ENCODE data around the gene C3. TPM values are rescaled to one million over a fixed set of nuclear protein-coding genes. Genes with fewer than 3 reads are reported as not detected.
"Not testable (repeated sequence)": the region's sequence is repeated elsewhere in the genome, so short reads cannot be mapped to it uniquely, and the experiment has no call there.

Gene C3
- total RNA-seq, 4 donors from 2014 or later = 126 to 631 (median 350) TPM

DNA sequence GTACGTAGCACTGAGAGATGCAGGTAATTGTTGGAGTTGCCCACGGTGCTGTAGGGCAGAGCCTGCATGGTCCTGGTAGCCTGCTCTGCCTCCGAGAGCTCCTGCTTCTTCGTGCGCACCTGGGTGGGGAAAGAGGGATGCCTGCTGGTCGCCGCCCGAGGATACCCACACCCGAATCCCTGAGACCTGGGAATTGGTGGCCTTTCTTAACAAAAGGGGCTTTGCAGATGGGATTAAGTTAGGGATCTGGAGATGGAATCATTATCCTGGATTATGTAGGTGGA lies 9.4 kb downstream of the C3 start:
- no peak for TF ChIP-seq CTCF (IDR thresholded peaks at IDR 0.05)
- no peak for TF ChIP-seq POLR2A (IDR thresholded peaks at IDR 0.05)
- no peak overlapping the region for H3K27ac ChIP-seq
- H3K4me3 ChIP-seq (replicated peaks in 1 of 3) = no peak overlapping the region
- H3K4me1 ChIP-seq = no peaks in the 10 kb centered on the region
- no peaks in the 10 kb centered on the region for H3K9me3 ChIP-seq
- intact Hi-C loops (cut with DNase I) = no loop called here
- DNase-seq = no peak
- no peaks in the 10 kb centered on the region for H3K27me3 ChIP-seq
- WGBS, 2 donors = 28 to 41% methylated on average over 8 to 9 of the region's 9 CpGs
- no peaks in the 10 kb centered on the region for H3K36me3 ChIP-seq

DNA sequence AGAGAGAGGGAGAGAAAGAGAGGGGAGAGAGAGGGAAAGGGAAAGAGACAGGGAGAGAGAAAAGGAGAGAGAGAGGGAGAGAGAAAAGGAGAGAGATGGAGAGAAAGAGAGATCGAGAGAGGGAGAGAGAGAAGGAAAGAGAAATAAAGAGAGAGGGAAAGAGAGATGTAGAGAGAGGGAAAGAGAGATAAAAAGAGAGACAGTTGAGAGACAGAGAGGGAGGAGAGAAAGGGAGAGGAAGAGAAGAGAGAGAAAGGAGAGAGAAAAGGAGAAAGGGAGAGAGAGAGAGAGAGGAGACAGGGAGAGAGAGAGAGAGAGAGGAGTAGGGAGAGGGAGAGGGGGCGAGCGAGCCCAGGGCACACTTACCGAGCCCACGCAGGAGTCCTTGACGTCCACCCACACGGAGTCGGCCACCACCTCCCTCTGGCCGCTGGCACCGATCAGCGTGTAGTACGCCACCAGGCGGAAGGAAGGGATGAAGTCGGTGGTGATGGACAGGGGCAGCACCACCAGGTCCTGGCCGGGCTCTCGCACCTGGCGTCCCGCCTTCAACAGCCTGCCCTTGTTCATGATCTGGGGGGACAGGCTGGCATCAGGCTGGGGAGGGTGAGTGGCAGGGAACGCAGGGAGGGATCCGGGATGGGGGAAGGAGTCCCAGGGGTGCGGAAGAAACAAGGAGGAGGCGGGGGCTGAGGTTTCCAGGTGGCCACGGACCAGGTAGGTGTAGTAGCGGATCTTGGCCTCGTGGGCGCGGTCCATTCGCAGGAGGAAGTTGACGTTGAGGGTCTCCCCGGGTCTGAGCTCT lies 10.0 kb downstream of the C3 start:
- Histone ChIP-seq H3K36me3 (no peaks in the 10 kb centered on the region), H3K4me1 (no peaks in the 10 kb centered on the region), H3K27ac (no peak overlapping the region), H3K27me3 (no peaks in the 10 kb centered on the region), H3K4me3 (replicated peaks in 1 of 3) (no peak overlapping the region), H3K9me3 (no peaks in the 10 kb centered on the region)
- 13 to 14% methylated on average over 30 of the region's 30 CpGs for WGBS, 2 donors
- TF ChIP-seq CTCF (IDR thresholded peaks at IDR 0.05) = no peak
- no peak for TF ChIP-seq POLR2A (IDR thresholded peaks at IDR 0.05)
- no peak for DNase-seq
- intact Hi-C loops (cut with DNase I) = no loop called here

- H3K9me3 ChIP-seq = no peaks in the 10 kb centered on the region
- TF ChIP-seq POLR2A (IDR thresholded peaks at IDR 0.05) (no peak), CTCF (IDR thresholded peaks at IDR 0.05) (no peak)
- no peak for DNase-seq
- H3K36me3 ChIP-seq = no peaks in the 10 kb centered on the region
- WGBS, 2 donors = 27 to 50% methylated on average over 14 of the region's 14 CpGs
- H3K4me1 ChIP-seq = no peaks in the 10 kb centered on the region
- no peaks in the 10 kb centered on the region for H3K27me3 ChIP-seq
- no peak overlapping the region for H3K27ac ChIP-seq
- intact Hi-C loops (cut with DNase I) = no loop called here
- no peak overlapping the region for H3K4me3 ChIP-seq (replicated peaks in 1 of 3)
Observed at GRCh38 chr19:6709549-6709948, 10.9 kb downstream of the C3 start.

DNA sequence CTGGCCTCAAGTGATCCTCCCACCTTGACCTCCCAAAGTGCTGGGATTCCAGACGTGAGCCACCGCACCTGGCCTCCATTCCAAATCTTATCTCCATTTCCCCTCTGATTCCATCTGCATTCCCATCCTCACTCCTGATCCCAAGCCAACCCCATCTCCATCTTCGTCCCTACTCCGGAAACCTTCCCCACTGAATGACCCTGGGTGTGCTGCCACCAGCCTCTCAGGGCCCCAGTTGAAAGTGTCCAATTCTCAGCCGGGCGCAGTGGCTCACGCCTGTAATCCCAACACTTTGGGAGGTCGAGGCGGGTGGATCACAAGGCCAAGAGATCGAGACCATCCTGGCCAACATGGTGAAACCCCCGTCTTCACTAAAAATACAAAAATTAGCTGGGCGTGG lies 11.5 kb downstream of the C3 start:
- H3K27me3 ChIP-seq; H3K4me3 ChIP-seq (replicated peaks in 1 of 3); H3K4me1 ChIP-seq; H3K36me3 ChIP-seq; H3K27ac ChIP-seq; H3K9me3 ChIP-seq; DNase-seq; intact Hi-C loops (cut with DNase I): not testable (repeated sequence)
- WGBS, 2 donors = 88 to 90% methylated on average over 12 of the region's 12 CpGs

DNA sequence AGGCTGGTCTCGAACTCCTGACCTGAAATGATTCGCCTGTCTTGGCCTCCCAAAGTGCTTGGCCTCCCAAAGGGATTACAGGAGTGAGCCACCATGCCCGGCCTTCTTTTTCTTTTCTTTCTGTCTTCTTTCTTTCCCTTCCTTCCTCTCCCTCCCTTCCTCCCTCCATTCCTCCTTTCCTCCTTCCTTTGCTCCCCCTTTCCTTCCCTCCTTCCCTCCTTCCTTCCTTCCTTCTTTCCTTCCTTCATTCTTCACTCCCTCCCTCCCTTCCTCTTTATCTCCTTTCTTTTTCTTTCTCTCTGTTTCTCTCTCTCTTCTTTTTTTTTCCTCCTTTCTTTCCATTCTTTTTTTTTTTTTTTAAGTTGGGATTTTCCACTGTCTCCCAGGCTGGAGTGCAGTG lies 12.1 kb downstream of the C3 start:
- H3K4me3 ChIP-seq (replicated peaks in 1 of 3) = no peak overlapping the region
- WGBS, 2 donors = 84 to 92% methylated on average over 3 of the region's 3 CpGs
- no peaks in the 10 kb centered on the region for H3K36me3 ChIP-seq
- no peaks in the 10 kb centered on the region for H3K4me1 ChIP-seq
- no peak overlapping the region for H3K27ac ChIP-seq
- intact Hi-C loops (cut with DNase I) = no loop called here
- no peaks in the 10 kb centered on the region for H3K27me3 ChIP-seq
- DNase-seq = no peak
- TF ChIP-seq POLR2A (IDR thresholded peaks at IDR 0.05) = no peak
- TF ChIP-seq CTCF (IDR thresholded peaks at IDR 0.05) = no peak
- H3K9me3 ChIP-seq = no peaks in the 10 kb centered on the region

- Histone ChIP-seq H3K27me3 (no peaks in the 10 kb centered on the region), H3K4me3 (replicated peaks in 1 of 3) (no peak overlapping the region), H3K36me3 (no peaks in the 10 kb centered on the region), H3K4me1 (no peaks in the 10 kb centered on the region), H3K27ac (no peak overlapping the region), H3K9me3 (no peaks in the 10 kb centered on the region)
- DNase-seq = no peak
- TF ChIP-seq POLR2A (IDR thresholded peaks at IDR 0.05) (no peak), CTCF (IDR thresholded peaks at IDR 0.05) (no peak)
- 77 to 81% methylated on average over 13 to 16 of the region's 16 CpGs for WGBS, 2 donors
- intact Hi-C loops (cut with DNase I) = no loop called here
Observed at GRCh38 chr19:6707658-6708018, 12.8 kb downstream of the C3 start.

Measured in thyroid gland (tissue), 4 donors.